CD8-positive, alpha-beta memory T cell (primary cell): ENCODE data around the gene JSRP1. TPM values are rescaled to one million over a fixed set of nuclear protein-coding genes. Genes with fewer than 3 reads are reported as not detected.

Experiments used
- CTCF ChIA-PET: fragments of 350-600 bp; sonication (Branson Sonifier 250); formaldehyde crosslinking; loops from one replicate; lab custom pipeline; 2021; ENCODE audit warnings: antibody characterized with exemption; lab: Charles Lee
- POLR2A ChIA-PET: fragments of 350-600 bp; sonication (Branson Sonifier 250); formaldehyde crosslinking; loops from one replicate; lab custom pipeline; 2021; ENCODE audit warnings: antibody characterized with exemption; lab: Charles Lee
- DNase-seq, 5 donors: peaks; one replicate each; pipeline versions ENCODE4 v3.0.0 to v3.0.0-alpha.2; 2020 to 2022; ENCODE audit warnings: mixed read lengths in 1 of 5
- H3K27ac ChIP-seq: one replicate; pipeline ENCODE4 v1.7.0; 2013; ENCODE audit warnings: low read depth, mild to moderate bottlenecking, low read length, moderate library complexity
- H3K27me3 ChIP-seq: 2 replicates; pipeline ENCODE4 v1.7.0; 2013; ENCODE audit warnings: low read length, mild to moderate bottlenecking; ENCODE audit not compliant: insufficient read depth, poor library complexity, severe bottlenecking
- H3K36me3 ChIP-seq: 2 replicates; pipeline ENCODE4 v1.7.0; 2013; ENCODE audit warnings: mild to moderate bottlenecking, low read length, moderate library complexity; ENCODE audit not compliant: insufficient read depth
- H3K4me1 ChIP-seq: 2 replicates; pipeline ENCODE4 v1.7.0; 2013; ENCODE audit warnings: mild to moderate bottlenecking, low read length, moderate library complexity; ENCODE audit not compliant: insufficient read depth
- H3K4me3 ChIP-seq: 2 replicates; pipeline ENCODE4 v1.7.0; 2013; ENCODE audit warnings: mild to moderate bottlenecking, low read length
- H3K9me3 ChIP-seq: 2 replicates; pipeline ENCODE4 v1.7.0; 2013; ENCODE audit warnings: mild to moderate bottlenecking, low read length
- H3K27ac Mint-ChIP-seq, 8 donors: one replicate each; pipeline ENCODE4 v1.8.0; 2020 to 2021; ENCODE audit warnings: mixed read lengths in 8 of 8, mild to moderate bottlenecking in 6 of 8, inconsistent platforms in 3 of 8, moderate library complexity in 3 of 8
- H3K27me3 Mint-ChIP-seq, 2 donors: one replicate each; pipeline ENCODE4 v1.8.0; 2020 to 2021; ENCODE audit warnings: mixed read lengths in 2 of 2, mild to moderate bottlenecking in 1 of 2, moderate library complexity in 1 of 2
- H3K36me3 Mint-ChIP-seq, 3 donors: one replicate each; pipeline ENCODE4 v1.8.0; 2020 to 2021; ENCODE audit warnings: mixed read lengths in 3 of 3, inconsistent platforms in 1 of 3, mild to moderate bottlenecking in 1 of 3
- H3K4me1 Mint-ChIP-seq, 3 donors: one replicate each; pipeline ENCODE4 v1.8.0; 2020 to 2021; ENCODE audit warnings: mixed read lengths in 3 of 3, inconsistent platforms in 1 of 3, mild to moderate bottlenecking in 1 of 3
- H3K4me3 Mint-ChIP-seq, 7 donors: one replicate each; pipeline ENCODE4 v1.8.0; 2020 to 2021; ENCODE audit warnings: mixed read lengths in 7 of 7, mild to moderate bottlenecking in 6 of 7, moderate library complexity in 4 of 7, inconsistent platforms in 2 of 7
- H3K9me3 Mint-ChIP-seq, 5 donors: one replicate each; pipeline ENCODE4 v1.8.0; 2020 to 2022; ENCODE audit warnings: mixed read lengths in 5 of 5, mild to moderate bottlenecking in 3 of 5, moderate library complexity in 2 of 5, inconsistent platforms in 1 of 5
- polyA plus RNA-seq: library from polyadenylated mRNA; unstranded; fragments of 300-500 nt; fragmentation: Illumina TruSeq; gene quantifications from one replicate; pipeline ENCODE4 v1.2.3, GENCODE V29; 2021
- total RNA-seq, 2 experiments: library from RNA; stranded (reverse); gene quantifications; one replicate each; pipeline ENCODE4 v1.2.3, GENCODE V29; 2021

JSRP1 gene
- total and polyA plus RNA-seq, 3 experiments from 2014 or later, result 0.73 to 1.0 (median 0.91) TPM

DNA sequence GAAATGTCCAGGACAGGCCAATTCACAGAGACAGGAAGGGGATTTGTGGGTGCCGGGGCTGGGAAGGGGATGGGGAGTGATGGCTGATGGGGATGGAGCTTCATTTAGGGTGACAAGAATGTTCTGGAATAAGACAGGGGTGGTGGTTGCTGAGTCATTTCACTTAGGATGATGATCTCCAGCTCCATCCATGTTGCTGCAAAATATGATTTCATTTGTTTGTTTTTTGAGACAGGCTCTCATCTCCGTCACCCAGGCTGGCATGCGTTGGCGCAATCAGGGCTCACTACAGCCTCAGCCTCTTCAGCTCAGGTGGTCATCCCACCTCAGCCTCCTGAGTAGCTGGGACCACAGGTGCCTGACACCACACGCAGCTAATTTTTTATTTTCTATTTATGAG lies 3.1 kb upstream of the JSRP1 start:
- DNase-seq, result no peak
- H3K4me3 Mint-ChIP-seq, result peak overlapping the region in 6 of 7 donors; percentile 25 to 78 (median 63)
- peaks cover 39% of the 10 kb centered on the region for H3K4me1 ChIP-seq
- peak overlapping the region; percentile 39 to 99 (median 93) for H3K27ac Mint-ChIP-seq
- H3K36me3 ChIP-seq, result no peaks in the 10 kb centered on the region
- H3K27me3 Mint-ChIP-seq, result no peaks in the 10 kb centered on the region
- no peak overlapping the region for H3K4me3 ChIP-seq
- peaks cover 0 to 2% (median 0%) of the 10 kb centered on the region in 3 donors for H3K36me3 Mint-ChIP-seq
- H3K9me3 Mint-ChIP-seq, result no peaks in the 10 kb centered on the region
- no peak overlapping the region for H3K27ac ChIP-seq
- H3K27me3 ChIP-seq, result no peaks in the 10 kb centered on the region
- H3K9me3 ChIP-seq, result no peaks in the 10 kb centered on the region
- peaks cover 23 to 44% (median 28%) of the 10 kb centered on the region in 3 donors for H3K4me1 Mint-ChIP-seq
- CTCF ChIA-PET, result interaction anchor here (0.9 to 7.1 kb wide), 7 partner anchors 10 to 103 kb away, joined by 3 to 61 read pairs (median 7); partner anchors contain the start of genes AMH and PLEKHJ1
- POLR2A ChIA-PET, result interaction anchor here (0.6 to 5.1 kb wide), 4 partner anchors 12 to 1503 kb away, joined by 4 to 73 read pairs (median 25); partner anchors contain the start of gene MRPL54

DNA sequence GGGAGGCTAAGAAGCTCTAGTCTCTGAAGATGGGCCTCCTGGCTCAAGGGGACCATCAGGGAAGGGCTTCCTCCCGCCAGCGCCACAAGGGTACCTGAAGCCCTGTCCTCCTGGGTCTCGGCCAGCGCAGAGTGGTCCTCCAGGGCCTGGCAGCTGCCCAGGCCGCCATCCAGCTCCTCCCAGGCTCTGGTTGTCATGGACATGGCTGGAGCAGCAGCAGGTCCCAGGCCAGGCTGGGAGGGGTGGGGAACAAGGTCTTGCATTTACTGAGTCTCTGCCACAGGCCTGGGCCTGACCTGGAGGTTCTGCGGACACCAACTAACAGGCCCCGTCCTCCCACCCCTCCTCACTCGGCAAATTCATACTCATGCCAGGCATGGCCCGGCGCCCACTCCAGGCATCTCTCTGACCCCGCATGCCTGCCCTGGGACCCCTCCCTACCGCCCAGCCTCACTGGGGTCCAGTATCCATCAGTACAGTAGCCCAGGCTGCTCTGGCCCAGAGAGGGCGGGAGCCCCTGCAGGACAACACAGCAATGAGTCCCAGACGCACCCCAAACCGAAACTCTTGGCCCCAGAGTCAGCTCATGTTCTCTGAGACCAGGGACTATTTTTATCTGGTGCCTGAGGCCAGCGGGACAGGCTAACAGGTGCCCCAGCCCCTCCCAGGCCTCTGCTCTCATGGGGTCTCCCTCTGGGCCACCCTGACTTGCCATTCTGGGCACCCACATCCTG lies 938 bp downstream of the JSRP1 start:
- Histone ChIP-seq H3K4me1 (peaks cover 40% of the 10 kb centered on the region), H3K36me3 (no peaks in the 10 kb centered on the region), H3K27me3 (peaks cover 8% of the 10 kb centered on the region), H3K9me3 (no peaks in the 10 kb centered on the region), H3K4me3 (no peak overlapping the region), H3K27ac (no peak overlapping the region)
- POLR2A ChIA-PET, result interaction anchor here (1.0 to 8.2 kb wide), 2 partner anchors 15 to 16 kb away, joined by 3 to 69 read pairs; no protein-coding TSS in a partner anchor
- H3K27me3 Mint-ChIP-seq, result no peaks in the 10 kb centered on the region
- no peaks in the 10 kb centered on the region for H3K9me3 Mint-ChIP-seq
- H3K4me1 Mint-ChIP-seq, result peaks cover 20 to 50% (median 21%) of the 10 kb centered on the region in 3 donors
- no peak for DNase-seq
- CTCF ChIA-PET, result interaction anchor here (1.0 to 4.2 kb wide), 2 partner anchors 16 to 17 kb away, joined by 3 to 17 read pairs; no protein-coding TSS in a partner anchor
- peak overlapping the region in 1 of 7 donors; percentile 24 for H3K4me3 Mint-ChIP-seq
- H3K27ac Mint-ChIP-seq, result peak overlapping the region in 1 of 8 donors; percentile 54
- peaks cover 0 to 2% (median 0%) of the 10 kb centered on the region in 3 donors for H3K36me3 Mint-ChIP-seq

DNA sequence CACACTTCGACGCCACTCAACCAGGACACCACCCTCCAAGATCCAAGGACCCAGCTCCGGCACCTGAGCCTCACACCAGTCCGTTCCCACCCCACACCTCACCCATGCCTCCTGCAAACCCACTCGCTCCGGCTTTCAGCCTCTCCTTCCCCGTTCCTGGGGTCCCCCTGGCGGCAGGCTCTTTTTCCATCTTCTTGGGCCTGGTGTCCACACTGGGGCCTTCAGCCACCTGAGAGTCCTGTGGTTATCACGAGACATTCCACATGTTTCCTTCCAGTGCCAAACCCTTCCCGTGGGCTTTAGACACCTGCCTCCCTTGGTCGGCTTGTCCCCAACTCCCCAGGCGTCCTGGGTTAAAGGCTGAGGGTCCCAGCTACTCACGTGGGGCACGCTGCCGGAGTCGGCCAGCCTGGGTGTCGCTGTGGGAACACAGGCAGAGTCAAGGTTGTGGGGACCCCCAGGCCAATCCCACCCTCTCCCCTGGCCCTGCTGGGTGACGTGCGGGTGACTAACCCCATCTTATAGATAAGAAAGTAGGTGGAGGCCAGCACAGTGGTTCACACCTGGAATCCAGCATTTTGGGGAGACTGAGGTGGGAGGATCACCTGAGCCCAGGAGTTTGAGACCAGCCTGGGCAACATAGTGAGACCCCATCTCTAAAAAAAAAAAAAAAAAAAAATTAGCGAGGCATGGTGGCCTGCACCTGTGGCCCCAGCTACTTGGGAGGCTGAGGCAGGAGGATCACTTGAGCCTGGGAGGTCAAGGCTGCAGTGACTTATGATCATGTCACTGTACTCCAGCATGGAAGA lies 1.9 kb downstream of the JSRP1 start:
- no peaks in the 10 kb centered on the region for H3K9me3 ChIP-seq
- no peaks in the 10 kb centered on the region for H3K9me3 Mint-ChIP-seq
- H3K27me3 Mint-ChIP-seq, result peaks cover 0 to 2% of the 10 kb centered on the region in 2 donors
- H3K4me3 ChIP-seq, result no peak overlapping the region
- peaks cover 35% of the 10 kb centered on the region for H3K4me1 ChIP-seq
- peaks cover 10% of the 10 kb centered on the region for H3K27me3 ChIP-seq
- H3K4me1 Mint-ChIP-seq, result peaks cover 14 to 43% (median 15%) of the 10 kb centered on the region in 3 donors
- CTCF ChIA-PET, result interaction anchor here (0.8 to 4.2 kb wide), 4 partner anchors 11 to 62 kb away, joined by 3 to 17 read pairs (median 10); no protein-coding TSS in a partner anchor
- POLR2A ChIA-PET, result interaction anchor here (0.7 to 8.2 kb wide), 3 partner anchors 15 to 18 kb away, joined by 4 to 69 read pairs (median 21); no protein-coding TSS in a partner anchor
- H3K27ac ChIP-seq, result no peak overlapping the region
- no peaks in the 10 kb centered on the region for H3K36me3 ChIP-seq
- no peaks in the 10 kb centered on the region for H3K36me3 Mint-ChIP-seq
- peak overlapping the region in 3 of 8 donors; percentile 47 to 74 (median 58) for H3K27ac Mint-ChIP-seq
- H3K4me3 Mint-ChIP-seq, result peak overlapping the region in 5 of 7 donors; percentile 24 to 64 (median 51)
- no peak for DNase-seq

DNA sequence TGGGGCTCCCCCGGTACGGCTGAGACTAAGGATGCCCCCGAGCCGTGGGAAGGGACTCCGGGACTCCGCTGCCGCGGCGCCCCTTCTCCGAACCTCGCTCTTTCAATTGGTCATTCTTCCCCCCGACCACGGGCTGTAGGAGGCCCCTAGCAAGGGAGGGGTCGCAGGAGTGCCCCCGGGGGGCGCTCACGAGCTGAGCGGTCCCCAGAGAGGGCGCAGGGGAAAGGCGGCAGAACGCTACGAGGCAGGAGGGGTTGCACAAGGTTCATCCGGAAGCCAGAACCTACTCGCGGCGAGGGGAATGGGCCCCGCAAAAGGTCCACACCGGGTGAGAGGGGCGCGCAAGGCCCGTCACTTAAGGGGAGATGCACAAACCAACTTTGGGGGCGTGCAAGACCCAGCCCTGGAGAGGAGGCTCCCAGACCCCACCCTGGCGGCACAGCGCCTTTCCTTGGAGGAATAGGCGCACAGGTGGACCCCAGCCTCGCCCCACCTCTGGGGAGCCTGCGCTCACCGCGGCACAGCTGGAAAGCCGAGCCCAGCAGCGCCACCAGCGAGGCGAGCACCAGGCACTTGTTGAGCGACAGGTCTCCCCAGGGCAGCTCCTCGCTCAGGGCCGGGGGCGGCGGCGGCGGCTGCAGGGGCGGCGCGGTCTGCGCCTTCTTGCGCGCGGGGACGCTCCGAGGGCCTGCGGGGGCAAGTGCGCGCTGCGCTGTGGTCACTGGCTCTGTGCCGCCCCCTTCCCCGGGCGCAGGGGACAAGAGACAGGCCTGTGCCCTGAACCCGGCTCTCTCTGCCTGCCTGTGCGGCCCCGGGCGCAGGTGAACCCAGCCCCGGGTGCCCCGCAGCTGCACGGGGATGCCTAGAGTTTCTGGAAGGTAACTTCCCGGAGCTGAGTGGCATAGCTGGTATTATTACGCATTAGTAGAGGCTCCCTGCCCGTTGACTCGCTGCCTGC lies 2.8 kb downstream of the JSRP1 start:
- Mint-ChIP-seq H3K27me3 (peaks cover 0 to 2% of the 10 kb centered on the region in 2 donors), H3K4me3 (peak overlapping the region; percentile 72 to 90 (median 79)), H3K36me3 (peaks cover 0 to 4% (median 0%) of the 10 kb centered on the region in 3 donors), H3K27ac (peak overlapping the region in 6 of 8 donors; percentile 27 to 77 (median 50)), H3K4me1 (peaks cover 7 to 37% (median 10%) of the 10 kb centered on the region in 3 donors), H3K9me3 (no peaks in the 10 kb centered on the region)
- Histone ChIP-seq H3K9me3 (no peaks in the 10 kb centered on the region), H3K36me3 (no peaks in the 10 kb centered on the region), H3K4me1 (peaks cover 30% of the 10 kb centered on the region), H3K27me3 (peaks cover 10% of the 10 kb centered on the region), H3K4me3 (peak overlapping the region; percentile 58), H3K27ac (no peak overlapping the region)
- ChIA-PET CTCF (interaction anchor here (0.7 to 4.2 kb wide), 9 partner anchors 8 to 62 kb away, joined by 3 to 17 read pairs (median 5); partner anchors contain the start of gene PLEKHJ1), POLR2A (interaction anchor here (0.7 to 8.2 kb wide), 5 partner anchors 14 to 357 kb away, joined by 3 to 69 read pairs (median 4); no protein-coding TSS in a partner anchor)
- DNase-seq, result peak in 3 of 5 donors; percentile 60 to 71 (median 67)

DNA sequence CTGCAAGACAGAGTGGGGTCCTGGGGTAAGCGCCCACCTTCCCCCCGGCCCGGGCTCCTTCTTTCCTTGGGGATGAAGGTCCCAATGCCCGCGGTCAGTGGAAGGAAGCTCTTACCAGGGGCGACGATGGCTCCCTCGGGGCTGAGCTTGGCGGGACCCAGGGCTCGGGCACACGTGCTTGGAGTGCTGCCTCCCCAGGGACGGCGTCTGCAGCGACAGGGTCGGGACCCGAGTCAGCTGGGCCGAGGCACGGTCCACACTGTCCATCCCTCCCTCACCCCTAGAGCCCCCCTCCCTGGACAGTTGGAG lies 3.5 kb downstream of the JSRP1 start:
- POLR2A ChIA-PET, result interaction anchor here (0.7 to 8.2 kb wide), 5 partner anchors 14 to 356 kb away, joined by 3 to 69 read pairs (median 4); no protein-coding TSS in a partner anchor
- H3K9me3 Mint-ChIP-seq, result no peaks in the 10 kb centered on the region
- no peak overlapping the region for H3K27ac ChIP-seq
- H3K4me3 ChIP-seq, result peak overlapping the region; percentile 58
- H3K4me1 ChIP-seq, result peaks cover 24% of the 10 kb centered on the region
- H3K27me3 ChIP-seq, result peaks cover 10% of the 10 kb centered on the region
- H3K36me3 Mint-ChIP-seq, result peaks cover 0 to 4% (median 0%) of the 10 kb centered on the region in 3 donors
- H3K4me1 Mint-ChIP-seq, result peaks cover under 1 to 30% (median 5%) of the 10 kb centered on the region in 3 donors
- H3K27ac Mint-ChIP-seq, result peak overlapping the region in 1 of 8 donors; percentile 77
- H3K36me3 ChIP-seq, result no peaks in the 10 kb centered on the region
- CTCF ChIA-PET, result interaction anchor here (0.7 to 4.2 kb wide), 8 partner anchors 9 to 63 kb away, joined by 3 to 17 read pairs (median 5); partner anchors contain the start of gene PLEKHJ1
- peaks cover 0 to 2% of the 10 kb centered on the region in 2 donors for H3K27me3 Mint-ChIP-seq
- no peaks in the 10 kb centered on the region for H3K9me3 ChIP-seq
- peak overlapping the region; percentile 72 to 90 (median 79) for H3K4me3 Mint-ChIP-seq
- DNase-seq, result no peak

DNA sequence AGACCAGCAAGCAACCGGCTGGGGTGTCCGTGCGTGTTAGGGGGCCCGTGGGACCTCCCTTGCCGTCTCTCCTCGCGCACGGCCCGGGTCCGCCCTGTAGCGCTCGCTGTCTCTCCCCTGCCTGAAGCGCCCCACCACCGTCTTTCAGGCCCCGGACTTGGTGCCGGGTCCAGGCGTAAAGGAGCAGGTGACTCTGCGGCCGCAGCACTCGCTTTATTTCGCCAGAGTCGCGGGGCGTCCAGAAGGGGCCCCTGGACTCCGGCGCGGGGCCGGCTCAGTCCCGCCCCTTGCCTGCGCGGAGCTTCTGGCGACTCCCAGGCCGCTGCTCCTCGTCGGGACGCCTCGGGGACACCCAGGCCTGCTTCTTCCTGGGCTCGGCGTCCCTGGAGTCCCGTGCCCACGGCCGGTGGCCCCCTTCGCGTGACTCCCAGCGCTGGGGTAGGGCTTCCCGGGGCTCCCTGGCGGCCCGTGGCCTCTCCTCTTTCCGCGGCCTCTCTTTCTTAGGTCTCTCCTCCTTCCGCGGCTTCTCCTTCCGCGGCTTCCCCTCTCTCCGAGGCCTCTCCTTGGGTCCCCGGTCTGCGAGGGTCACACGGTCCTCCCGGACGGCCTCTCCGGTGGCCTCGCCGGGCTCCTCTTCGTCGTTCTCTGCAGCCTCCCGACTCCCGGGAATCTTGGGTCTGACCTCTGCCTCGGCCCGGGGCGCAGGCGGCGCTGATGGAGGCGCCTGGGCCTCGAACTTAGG lies 4.0 kb downstream of the JSRP1 start:
- no peak for DNase-seq
- Histone ChIP-seq H3K27me3 (peaks cover 10% of the 10 kb centered on the region), H3K4me3 (peak overlapping the region; percentile 58), H3K36me3 (peaks cover 2% of the 10 kb centered on the region), H3K27ac (no peak overlapping the region), H3K4me1 (peaks cover 19% of the 10 kb centered on the region), H3K9me3 (no peaks in the 10 kb centered on the region)
- Mint-ChIP-seq H3K9me3 (no peaks in the 10 kb centered on the region), H3K27ac (no peak overlapping the region), H3K36me3 (peaks cover 0 to 9% (median 0%) of the 10 kb centered on the region in 3 donors), H3K4me1 (peaks cover 0 to 26% (median 4%) of the 10 kb centered on the region in 3 donors), H3K4me3 (peak overlapping the region in 6 of 7 donors; percentile 72 to 81 (median 79)), H3K27me3 (peaks cover 0 to 2% of the 10 kb centered on the region in 2 donors)
- ChIA-PET POLR2A (interaction anchor here (0.5 to 8.2 kb wide), 5 partner anchors 13 to 1191 kb away, joined by 3 to 69 read pairs (median 9); no protein-coding TSS in a partner anchor), CTCF (interaction anchor here (1.0 to 4.2 kb wide), 8 partner anchors 9 to 64 kb away, joined by 3 to 17 read pairs (median 6); no protein-coding TSS in a partner anchor)
